CD4-positive, alpha-beta T cell treated with Interferon gamma for 1 hour (primary cell): ENCODE data around the gene LOXHD1.

Experiments used
- DNase-seq: peaks from one replicate; pipeline ENCODE4 v3.0.0-alpha.2; 2020

Gene LOXHD1

GRCh38 chr18:46625069-46625468 is 32.0 kb downstream of the LOXHD1 start:
- no peak for DNase-seq

- no peak for DNase-seq
These were observed 32.9 kb downstream of the LOXHD1 start for GRCh38 chr18:46624127-46624526.

- no peak for DNase-seq
These were observed 33.5 kb downstream of the LOXHD1 start for GRCh38 chr18:46623541-46623940.

- DNase-seq: no peak
These were observed 34.0 kb downstream of the LOXHD1 start for GRCh38 chr18:46622999-46623398.

- no peak for DNase-seq
These were observed 34.6 kb downstream of the LOXHD1 start for GRCh38 chr18:46622451-46622850.

- no peak for DNase-seq
These were observed 35.1 kb downstream of the LOXHD1 start for GRCh38 chr18:46621871-46622270.

- no peak for DNase-seq
These were observed 35.8 kb downstream of the LOXHD1 start for GRCh38 chr18:46621111-46621766.

- DNase-seq: no peak
These were observed 37.5 kb downstream of the LOXHD1 start for GRCh38 chr18:46619559-46619958.

GRCh38 chr18:46615720-46616119 is 41.3 kb downstream of the LOXHD1 start:
- DNase-seq: no peak

GRCh38 chr18:46609048-46609447 is 48.0 kb downstream of the LOXHD1 start:
- no peak for DNase-seq

- DNase-seq: no peak
These were observed 49.1 kb downstream of the LOXHD1 start for GRCh38 chr18:46607926-46608325.

GRCh38 chr18:46601141-46601805 is 55.7 kb downstream of the LOXHD1 start:
- DNase-seq: no peak

- DNase-seq: no peak
These were observed 60.9 kb downstream of the LOXHD1 start for GRCh38 chr18:46596119-46596518.

- DNase-seq: no peak
These were observed 65.1 kb downstream of the LOXHD1 start for GRCh38 chr18:46591783-46592391.

- DNase-seq: no peak
These were observed 66.9 kb downstream of the LOXHD1 start for GRCh38 chr18:46590103-46590502.

- DNase-seq: no peak
These were observed 67.9 kb downstream of the LOXHD1 start for GRCh38 chr18:46588971-46589660.

- DNase-seq: no peak
These were observed 69.4 kb downstream of the LOXHD1 start for GRCh38 chr18:46587600-46587999.

GRCh38 chr18:46583711-46584110 is 73.3 kb downstream of the LOXHD1 start:
- DNase-seq: no peak

- DNase-seq: no peak
These were observed 75.4 kb downstream of the LOXHD1 start for GRCh38 chr18:46581648-46582047.

- no peak for DNase-seq
These were observed 78.0 kb downstream of the LOXHD1 start for GRCh38 chr18:46578987-46579386.

GRCh38 chr18:46577546-46577945 is 79.5 kb downstream of the LOXHD1 start:
- DNase-seq: no peak

GRCh38 chr18:46575851-46576250 is 81.2 kb downstream of the LOXHD1 start:
- no peak for DNase-seq

- DNase-seq: no peak
These were observed 82.3 kb downstream of the LOXHD1 start for GRCh38 chr18:46574743-46575115.
